ENCODE measurements around the gene USP22. TPM values are rescaled to one million over a fixed set of nuclear protein-coding genes. Genes with fewer than 3 reads are reported as not detected.

The USP22 gene
- total RNA-seq, 2 donors from 2014 or later = 145 to 152 TPM

DNA sequence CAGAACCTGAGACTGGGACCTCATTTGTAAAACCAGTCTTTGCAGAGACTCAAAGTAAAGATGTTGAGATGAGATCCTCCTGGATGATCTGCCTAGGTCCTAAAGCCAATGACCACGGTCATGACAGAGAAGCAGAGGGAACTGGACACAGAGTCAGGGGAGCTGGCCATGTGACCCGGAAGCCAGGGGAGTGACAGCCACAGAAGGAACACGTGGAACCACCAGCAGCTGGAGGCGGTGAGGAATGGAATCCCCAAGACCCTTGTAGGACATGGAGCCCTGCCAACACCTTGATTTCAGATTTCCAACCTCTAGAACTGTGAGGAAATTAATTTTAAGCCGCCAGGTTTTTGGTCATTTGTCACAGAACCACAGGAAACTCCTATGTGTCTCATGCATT lies 37.0 kb downstream of the USP22 start:
- intact Hi-C loops (cut with DNase I) = no loop called here
- no peak for ATAC-seq
- no peak for DNase-seq

DNA sequence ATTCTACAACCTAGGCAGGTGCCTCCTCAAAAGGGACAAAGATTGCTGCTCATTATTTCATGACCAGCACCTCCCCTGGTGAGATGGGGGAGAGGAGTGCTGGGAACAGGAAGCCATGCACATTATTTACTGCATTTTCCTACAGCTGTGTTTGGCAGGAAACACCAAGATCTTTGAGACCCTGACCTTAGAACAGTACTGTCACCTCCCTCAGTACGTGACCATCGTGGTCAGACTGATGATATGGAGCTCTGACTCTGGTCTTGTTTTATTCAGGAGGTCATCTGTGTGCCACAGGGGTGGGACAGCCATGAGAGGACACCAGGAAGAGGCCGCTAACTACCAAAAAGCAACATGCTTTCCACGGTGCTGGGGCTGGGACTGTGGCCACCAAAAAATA lies 37.4 kb downstream of the USP22 start:
- DNase-seq (no peak), ATAC-seq (no peak)
- intact Hi-C loops (cut with DNase I) = no loop called here

DNA sequence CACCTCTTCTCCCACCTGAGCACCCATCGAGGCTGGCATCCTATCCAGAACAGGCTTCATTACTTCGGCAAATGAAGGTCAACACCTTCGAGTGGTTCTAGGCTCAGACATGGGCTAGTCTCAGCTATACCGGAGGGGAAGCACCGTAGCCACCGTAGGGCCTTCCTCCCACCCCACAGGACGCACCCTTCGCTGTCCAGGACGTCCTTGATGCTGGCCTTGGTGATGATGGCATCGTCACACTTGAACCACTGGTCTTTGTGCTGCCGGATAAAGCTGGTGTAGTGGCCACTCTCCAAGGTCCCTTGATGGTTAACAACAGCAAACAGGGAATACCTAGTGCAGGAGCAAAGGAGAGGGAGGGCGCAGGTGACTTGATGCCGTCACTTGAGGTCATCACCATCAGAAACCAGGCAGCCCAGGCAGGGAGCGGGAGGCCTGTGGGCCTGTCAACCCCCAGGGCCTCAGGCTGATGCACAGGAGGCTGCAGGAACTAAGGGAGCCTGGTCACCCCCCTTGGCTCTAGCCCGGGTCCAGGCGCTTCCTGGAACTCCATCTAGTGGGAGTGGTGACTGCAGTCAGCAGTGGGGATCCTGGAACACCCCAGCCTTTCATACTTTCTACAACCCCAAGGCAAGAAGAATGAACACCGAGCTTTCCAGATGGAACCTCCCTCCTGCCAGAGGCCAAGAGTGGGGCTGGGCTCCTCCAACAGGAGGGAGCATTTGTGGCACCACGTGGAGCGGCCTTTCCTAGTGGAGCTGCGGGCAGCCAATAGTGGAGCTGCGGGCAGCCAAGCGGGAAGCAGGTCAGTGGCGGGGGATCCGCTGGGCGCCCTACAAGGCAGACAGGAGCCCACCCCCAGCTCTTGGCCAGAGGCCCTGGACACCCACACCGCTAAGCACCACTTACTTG lies 38.5 kb downstream of the USP22 start:
- ATAC-seq (no peak), DNase-seq (no peak)
- intact Hi-C loops (cut with DNase I) = no loop called here

DNA sequence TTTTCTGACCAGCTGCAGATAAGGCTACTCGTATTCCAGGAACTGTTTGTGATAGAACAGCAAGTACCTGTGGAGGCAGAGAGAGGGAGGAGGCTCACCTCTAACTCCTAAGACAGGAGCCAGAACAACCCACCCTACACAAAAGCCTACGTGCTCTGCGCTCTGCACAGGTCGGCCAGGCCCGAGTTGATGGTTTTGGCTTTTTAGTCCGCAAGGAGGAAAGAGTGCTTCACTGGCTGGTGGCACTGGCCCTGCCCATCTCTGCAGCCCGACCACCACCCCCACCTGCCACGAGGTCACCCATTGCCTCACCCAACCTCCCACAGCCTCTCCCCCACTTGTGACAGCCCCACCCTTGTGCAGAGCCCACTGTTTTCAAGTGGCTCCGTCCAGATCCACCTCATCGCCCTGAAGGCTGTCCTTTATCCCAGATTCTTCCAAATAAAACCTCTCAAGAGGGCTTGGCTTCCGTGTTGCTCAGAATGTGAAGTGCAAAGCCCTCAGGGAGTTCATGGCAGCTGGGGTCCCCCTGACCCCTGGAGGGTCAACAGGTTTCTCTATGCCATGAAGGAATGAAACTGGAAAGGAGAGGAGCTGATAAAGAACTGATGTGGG lies 39.7 kb downstream of the USP22 start:
- ATAC-seq = no peak
- no peak for DNase-seq
- intact Hi-C loops (cut with DNase I) = no loop called here

DNA sequence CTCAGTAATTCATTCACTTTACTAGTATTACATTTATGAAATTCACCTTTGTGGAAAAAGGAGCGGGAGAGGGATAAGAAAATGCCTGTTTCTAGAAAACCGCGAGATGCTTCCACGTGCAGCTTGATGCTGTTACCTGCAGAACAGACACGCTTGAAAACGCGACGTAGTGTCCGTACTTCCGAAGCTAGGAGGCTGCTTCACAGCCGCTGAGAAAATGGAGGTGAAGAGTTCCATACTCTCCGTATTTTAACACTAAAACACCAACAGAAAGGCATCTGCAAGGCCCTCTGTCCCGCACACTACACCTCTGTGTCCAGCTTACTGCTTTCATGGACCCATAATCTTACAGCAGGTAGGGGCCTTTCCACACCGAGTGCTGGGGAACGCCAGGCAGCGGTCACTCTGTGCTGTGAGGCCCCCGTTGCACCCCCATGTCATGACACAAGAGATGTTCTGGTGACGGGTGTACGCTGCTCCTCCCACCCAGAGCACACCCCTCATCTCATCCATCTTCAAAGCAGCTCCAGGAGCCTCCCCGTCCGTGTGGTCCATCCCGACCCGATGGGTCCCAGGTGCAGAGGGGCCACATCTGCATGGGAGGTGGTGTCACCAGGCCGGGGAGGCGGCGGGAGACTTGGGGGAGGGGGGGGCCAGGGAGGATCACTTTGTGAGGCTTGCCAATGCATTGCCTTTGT lies 40.4 kb downstream of the USP22 start:
- DNase-seq (no peak), ATAC-seq (no peak)
- intact Hi-C loops (cut with DNase I) = no loop called here

DNA sequence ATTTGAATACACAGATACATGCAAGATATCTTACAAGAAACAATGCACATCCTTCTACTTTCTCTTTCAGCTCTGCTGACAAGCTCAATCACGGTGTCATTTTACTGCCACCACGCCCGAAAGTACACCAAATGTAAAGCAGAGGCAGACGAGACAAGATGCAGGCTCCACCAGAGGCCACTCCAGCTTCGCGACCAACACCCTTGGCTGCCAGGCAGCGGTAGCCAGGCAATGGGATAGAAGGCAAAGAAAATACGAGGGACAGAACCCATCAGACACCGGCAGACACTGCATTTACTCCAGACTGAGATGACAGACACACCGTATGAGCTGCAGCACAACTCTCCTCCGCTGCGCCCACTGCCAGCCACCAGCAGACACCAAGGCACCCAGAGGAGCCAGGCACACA lies 41.0 kb downstream of the USP22 start:
- DNase-seq (no peak), ATAC-seq (no peak)
- intact Hi-C loops (cut with DNase I) = no loop called here

GRCh38 chr17:21001111-21001812 lies 41.5 kb downstream of the USP22 start:
- DNase-seq = no peak
- no peak for ATAC-seq
- intact Hi-C loops (cut with DNase I) = no loop called here

- intact Hi-C loops (cut with DNase I) = no loop called here
- no peak for ATAC-seq
- no peak for DNase-seq
These were observed 42.8 kb downstream of the USP22 start for GRCh38 chr17:20999841-21000532.

GRCh38 chr17:20999044-20999573 lies 43.7 kb downstream of the USP22 start:
- ATAC-seq (peak; percentile 51 to 52), DNase-seq (peak; percentile 71)
- intact Hi-C loops (cut with DNase I) = no loop called here

DNA sequence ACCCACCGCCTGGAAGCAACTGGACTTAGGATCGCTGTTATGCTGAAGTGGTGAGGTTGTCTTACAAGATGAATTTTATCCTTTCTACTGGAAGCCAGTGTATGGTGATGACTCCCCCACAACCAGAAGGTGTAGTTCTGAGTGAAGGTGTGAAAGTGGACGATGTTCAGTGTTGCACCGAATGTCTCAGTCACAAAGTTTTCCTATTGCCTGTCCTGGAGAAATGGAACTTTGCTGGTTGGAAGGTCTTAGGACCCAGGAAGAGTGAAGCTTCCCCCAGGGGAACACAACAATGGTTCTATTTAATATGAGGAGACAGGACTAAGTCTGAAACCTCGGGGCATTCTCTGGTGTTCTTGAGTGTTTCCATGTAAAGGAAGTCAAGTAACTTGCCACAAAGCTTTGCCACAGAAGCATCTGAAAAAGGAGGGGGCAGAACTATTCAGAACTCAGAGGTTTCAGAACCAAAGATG lies 44.2 kb downstream of the USP22 start:
- intact Hi-C loops (cut with DNase I) = no loop called here
- no peak for ATAC-seq
- DNase-seq = no peak

DNA sequence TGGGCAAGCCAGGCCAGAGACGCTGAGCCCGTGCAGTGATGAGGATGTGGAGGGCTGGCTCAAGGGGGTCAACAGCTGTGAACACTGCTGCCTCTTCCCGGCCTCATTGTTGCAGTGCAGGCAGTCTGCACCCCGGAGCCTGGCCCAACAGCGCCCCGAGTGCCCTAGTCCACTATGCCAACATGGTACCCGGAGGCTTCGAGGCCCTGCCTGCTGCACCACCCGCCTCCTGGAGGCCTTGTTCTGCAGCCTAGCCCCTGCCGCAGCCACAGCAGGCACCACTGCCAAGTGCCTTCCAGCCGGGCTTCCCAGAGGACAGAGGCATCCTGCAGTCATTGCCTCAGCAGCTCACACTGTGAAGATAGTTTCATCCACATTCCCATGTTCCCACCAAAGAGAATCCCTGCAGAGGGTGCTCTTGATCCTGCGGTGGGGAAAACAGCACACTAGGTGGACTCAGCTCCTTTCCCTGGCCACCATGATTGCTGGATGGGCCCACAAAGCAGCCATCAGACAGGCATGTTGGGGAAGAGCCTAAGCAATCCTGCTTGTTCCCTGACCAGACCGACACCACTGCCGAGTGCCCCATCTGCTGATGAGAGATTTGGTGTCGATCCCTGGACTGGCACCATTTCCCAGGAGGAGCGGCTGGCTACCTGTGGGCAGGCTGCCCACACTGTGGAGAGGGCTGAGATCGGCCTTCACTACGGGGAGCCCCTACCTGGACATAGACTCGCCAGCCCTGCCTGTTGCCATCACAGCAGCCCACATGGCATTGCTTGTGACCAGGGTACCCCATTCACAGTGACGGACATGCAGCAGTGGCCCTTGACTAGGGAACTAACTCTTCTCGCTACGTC lies 44.9 kb downstream of the USP22 start:
- no peak for DNase-seq

DNA sequence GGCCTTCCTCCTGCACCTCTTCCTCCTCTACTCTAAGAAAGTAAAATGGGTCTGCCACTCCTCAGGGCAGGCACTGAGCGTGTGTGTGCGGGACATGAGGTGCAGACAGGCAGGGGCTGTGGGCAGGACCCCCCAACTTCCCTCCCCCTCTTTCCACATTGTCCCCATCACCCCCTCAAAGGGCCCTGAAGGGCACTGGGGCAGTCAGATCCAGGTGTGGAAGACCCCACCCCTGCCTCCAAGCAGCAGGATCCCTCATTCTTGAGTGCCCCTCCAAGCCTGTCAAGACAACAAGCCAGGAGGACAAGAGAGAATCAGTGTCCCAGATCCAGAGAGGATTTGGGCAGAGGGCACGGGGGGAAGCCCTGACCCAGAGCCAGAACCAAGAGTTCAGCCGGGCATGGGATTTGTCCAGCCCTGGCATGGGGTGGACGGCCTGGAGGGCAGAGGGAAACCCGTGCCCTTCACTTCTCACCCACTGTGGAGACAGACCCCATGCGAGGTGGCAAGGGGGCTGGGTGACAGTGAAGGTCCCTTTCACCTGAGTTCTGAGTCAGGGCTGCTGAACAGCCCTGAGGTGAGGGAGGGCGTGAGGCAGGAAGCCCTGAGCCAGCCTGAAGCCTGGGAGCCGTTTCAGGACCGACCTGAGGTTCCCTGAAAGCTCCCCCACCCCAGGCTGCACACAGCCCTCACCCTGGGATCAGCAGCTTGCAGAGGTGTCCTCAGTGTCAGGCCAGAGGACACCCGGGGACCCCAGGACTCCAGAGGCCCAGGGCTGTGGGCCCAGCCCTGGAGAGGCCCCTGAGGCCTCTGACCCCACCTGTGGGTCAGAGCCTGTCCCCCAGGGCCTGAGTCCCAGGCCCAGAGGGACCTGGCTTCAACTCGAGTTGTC lies 45.8 kb downstream of the USP22 start:
- no peak for ATAC-seq
- intact Hi-C loops (cut with DNase I) = no loop called here
- no peak for DNase-seq

More for the DNA sequence above, 44.9 kb downstream of the USP22 start:
- intact Hi-C loops (cut with DNase I) = no loop called here
- peak; percentile 1 to 7 for ATAC-seq

DNA sequence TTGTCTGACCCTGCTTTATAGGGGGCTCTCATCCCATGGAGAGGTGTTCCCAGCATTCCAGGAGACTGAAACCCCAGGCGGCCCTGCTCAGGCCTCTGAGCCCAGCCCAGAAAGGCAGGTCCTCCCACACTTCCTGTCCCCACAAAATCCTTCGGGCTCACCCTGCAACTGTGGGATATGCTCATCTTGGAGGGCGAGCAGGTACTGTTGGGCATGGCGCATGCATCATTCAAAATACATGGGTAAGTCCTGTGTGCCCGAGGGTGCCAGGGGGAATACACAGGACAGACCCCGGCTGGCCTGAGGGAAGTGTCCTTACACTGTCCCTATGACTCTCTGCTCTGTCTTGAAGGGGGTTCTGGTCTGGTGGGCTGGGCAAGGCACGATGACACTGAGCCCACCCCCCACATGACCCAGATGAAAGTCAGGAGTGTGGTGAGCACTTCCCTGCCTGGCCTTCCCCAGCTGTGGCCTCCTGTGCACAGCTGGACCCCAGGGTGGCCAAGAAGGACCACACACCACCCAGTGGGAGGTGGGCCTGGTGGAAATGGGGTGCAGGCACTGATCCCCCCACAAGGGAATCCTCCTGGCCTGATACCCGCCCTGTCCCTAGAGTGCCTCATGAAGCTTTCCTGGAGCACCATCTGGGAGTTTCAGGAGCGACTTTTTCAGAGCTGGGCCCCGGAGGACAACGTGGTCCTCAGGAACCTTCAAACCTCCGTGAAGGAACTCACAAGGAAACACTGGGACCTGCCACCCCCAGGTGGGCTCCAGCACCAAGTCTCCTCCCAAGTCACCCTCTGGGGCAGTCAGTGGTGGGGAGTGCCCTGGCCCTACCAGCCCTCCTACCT lies 46.7 kb downstream of the USP22 start:
- ATAC-seq (no peak), DNase-seq (no peak)
- intact Hi-C loops (cut with DNase I) = no loop called here

DNA sequence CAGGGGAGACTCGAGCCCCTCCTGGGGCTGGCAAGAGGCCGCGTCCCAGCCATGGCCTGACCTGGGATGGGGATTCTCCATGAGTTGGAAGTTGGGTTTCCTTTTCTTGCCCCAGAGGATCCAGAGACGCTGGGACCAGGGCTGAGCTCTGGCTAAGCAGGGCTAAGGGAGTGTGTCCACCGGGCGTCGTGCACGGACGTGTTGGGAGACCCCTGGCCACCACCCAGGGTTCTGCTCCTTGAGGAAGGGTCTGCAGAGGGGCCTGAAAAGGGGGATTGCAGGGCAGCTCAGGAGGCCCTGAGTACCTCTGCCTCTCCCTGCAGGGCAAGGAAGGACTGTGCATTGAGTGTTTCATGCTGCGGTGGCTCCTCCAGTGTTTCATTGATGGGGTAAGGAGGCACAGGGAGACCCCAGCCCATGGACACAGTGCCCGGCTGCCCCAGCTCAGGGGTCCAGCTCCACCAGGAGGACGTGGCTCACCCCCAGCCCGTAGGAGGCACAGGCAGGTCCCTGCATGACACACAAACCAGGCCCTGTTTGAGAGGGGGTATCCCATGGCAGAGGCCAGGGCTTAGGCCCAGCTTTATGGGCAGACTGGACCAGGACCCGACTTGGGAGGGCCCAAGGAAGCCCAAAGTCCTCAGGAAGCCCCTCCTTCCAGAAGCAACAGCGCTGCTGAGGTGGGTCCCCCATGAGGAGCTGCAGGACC lies 47.5 kb downstream of the USP22 start:
- no peak for ATAC-seq

GRCh38 chr17:20994779-20995149 lies 48.0 kb downstream of the USP22 start:
- no peak for DNase-seq

More for the DNA sequence above, 47.5 kb downstream of the USP22 start:
- DNase-seq = no peak
- intact Hi-C loops (cut with DNase I) = no loop called here

More at GRCh38 chr17:20994779-20995149, 48.0 kb downstream of the USP22 start:
- intact Hi-C loops (cut with DNase I) = loop anchor here in 1 of 2 donors (5.0 kb wide), 1 partner anchor 82 kb away; no protein-coding TSS in a partner anchor
- no peak for ATAC-seq

All from left cardiac atrium (tissue), 4 donors.